ENCODE data around the gene SARDH. TPM values are rescaled to one million over a fixed set of nuclear protein-coding genes. Genes with fewer than 3 reads are reported as not detected.

The SARDH gene
- total and polyA plus RNA-seq, 9 donors: 2.5 to 10.0 (median 3.3) TPM

- no peaks in the 10 kb centered on the region for H3K27me3 ChIP-seq
- H3K27ac ChIP-seq: no peak overlapping the region
- WGBS, 3 donors: 76 to 82% (median 81%) methylated on average over 13 of the region's 13 CpGs
- DNase-seq: no peak
- TF ChIP-seq POLR2A (IDR thresholded peaks at IDR 0.05) (no peak), EP300 (IDR thresholded peaks at IDR 0.05) (no peak), CTCF (IDR thresholded peaks at IDR 0.05) (no peak)
- no peaks in the 10 kb centered on the region for H3K36me3 ChIP-seq
- intact Hi-C loops (cut with DNase I): no loop called here
- no peaks in the 10 kb centered on the region for H3K9me3 ChIP-seq
- H3K4me1 ChIP-seq (ENCODE audit: insufficient read depth): no peaks in the 10 kb centered on the region
- H3K4me3 ChIP-seq: no peak overlapping the region
Observed at GRCh38 chr9:133616643-133617405, 121.3 kb downstream of the SARDH start.

DNA sequence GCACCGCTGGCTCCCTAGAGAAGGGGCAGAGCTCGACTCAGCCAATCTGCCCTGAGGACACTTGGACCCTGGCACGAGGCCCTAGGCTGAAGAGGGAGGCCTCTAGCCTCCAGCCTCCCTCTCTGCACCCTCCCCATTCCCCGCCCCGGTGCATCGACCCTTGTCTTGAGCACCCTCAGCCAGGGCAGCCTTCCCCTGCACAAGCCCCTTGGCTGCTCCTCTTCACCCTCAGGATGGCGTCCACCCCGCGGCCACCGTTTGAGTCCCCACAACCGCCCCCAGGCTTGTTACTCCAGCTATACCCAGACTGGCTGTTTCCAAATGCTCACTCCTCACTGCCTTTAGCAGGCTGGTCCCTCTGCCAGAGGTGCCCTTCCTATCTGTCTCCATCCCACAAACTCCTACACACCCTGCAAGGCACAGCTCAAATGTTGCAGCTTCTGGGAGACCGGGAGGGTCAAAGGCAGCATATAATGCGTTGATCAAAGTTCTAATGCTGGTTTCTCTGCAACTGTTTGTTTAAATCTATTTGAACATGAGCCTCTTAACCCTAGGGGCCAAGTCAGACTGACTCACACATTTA is 122.5 kb downstream of the SARDH start:
- Histone ChIP-seq H3K27ac (no peak overlapping the region), H3K9me3 (no peaks in the 10 kb centered on the region), H3K4me1 (ENCODE audit: insufficient read depth) (no peaks in the 10 kb centered on the region), H3K4me3 (no peak overlapping the region), H3K27me3 (no peaks in the 10 kb centered on the region), H3K36me3 (no peaks in the 10 kb centered on the region)
- no peak for TF ChIP-seq POLR2A (IDR thresholded peaks at IDR 0.05)
- no peak for TF ChIP-seq CTCF (IDR thresholded peaks at IDR 0.05)
- no peak for TF ChIP-seq EP300 (IDR thresholded peaks at IDR 0.05)
- DNase-seq: no peak
- 56 to 78% (median 76%) methylated on average over 13 of the region's 13 CpGs for whole genome bisulfite sequencing, 3 donors
- intact Hi-C loops (cut with DNase I): no loop called here

GRCh38 chr9:133615186-133615585 is 123.0 kb downstream of the SARDH start:
- Histone ChIP-seq H3K4me3 (no peak overlapping the region), H3K27ac (no peak overlapping the region), H3K9me3 (no peaks in the 10 kb centered on the region), H3K27me3 (no peaks in the 10 kb centered on the region), H3K36me3 (no peaks in the 10 kb centered on the region), H3K4me1 (ENCODE audit: insufficient read depth) (no peaks in the 10 kb centered on the region)
- no peak for TF ChIP-seq EP300 (IDR thresholded peaks at IDR 0.05)
- TF ChIP-seq POLR2A (IDR thresholded peaks at IDR 0.05): no peak
- TF ChIP-seq CTCF (IDR thresholded peaks at IDR 0.05): no peak
- WGBS, 3 donors: 34 to 47% (median 38%) methylated on average over 16 of the region's 16 CpGs
- DNase-seq: no peak
- intact Hi-C loops (cut with DNase I): no loop called here

DNA sequence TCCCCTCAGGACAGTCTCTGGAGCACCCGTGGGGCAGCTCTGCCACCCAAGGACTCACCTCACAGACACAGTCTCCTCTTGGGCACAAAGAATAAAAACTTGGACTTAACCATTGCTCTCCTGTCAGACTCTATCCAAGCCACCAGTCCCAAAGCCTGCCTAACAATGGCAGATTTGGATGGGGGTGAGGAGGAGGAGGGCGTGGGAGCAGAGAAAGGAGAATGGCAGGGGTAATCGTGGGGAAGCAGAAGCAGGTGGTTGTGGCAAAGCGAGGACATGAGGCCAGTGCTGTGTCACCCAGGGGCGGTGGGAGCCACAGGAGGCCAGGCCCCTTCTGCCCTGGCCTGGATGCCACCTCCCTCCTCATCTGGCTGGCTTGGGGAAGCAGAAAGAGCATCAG is 123.5 kb downstream of the SARDH start:
- intact Hi-C loops (cut with DNase I): no loop called here
- Histone ChIP-seq H3K27ac (no peak overlapping the region), H3K27me3 (no peaks in the 10 kb centered on the region), H3K9me3 (no peaks in the 10 kb centered on the region), H3K4me1 (ENCODE audit: insufficient read depth) (no peaks in the 10 kb centered on the region), H3K36me3 (no peaks in the 10 kb centered on the region), H3K4me3 (no peak overlapping the region)
- WGBS, 3 donors: 55 to 65% (median 55%) methylated on average over 5 of the region's 5 CpGs
- no peak for TF ChIP-seq CTCF (IDR thresholded peaks at IDR 0.05)
- TF ChIP-seq EP300 (IDR thresholded peaks at IDR 0.05): no peak
- TF ChIP-seq POLR2A (IDR thresholded peaks at IDR 0.05): no peak
- no peak for DNase-seq
